Measurements from ENCODE around the gene MTHFD1. TPM values are rescaled to one million over a fixed set of nuclear protein-coding genes. Genes with fewer than 3 reads are reported as not detected.
A peak's percentile ranks its signal among the peaks of the same experiment; 100 is the strongest.

Gene MTHFD1
- total and polyA plus RNA-seq, 8 donors, result 16.4 to 53.9 (median 35.5) TPM

DNA sequence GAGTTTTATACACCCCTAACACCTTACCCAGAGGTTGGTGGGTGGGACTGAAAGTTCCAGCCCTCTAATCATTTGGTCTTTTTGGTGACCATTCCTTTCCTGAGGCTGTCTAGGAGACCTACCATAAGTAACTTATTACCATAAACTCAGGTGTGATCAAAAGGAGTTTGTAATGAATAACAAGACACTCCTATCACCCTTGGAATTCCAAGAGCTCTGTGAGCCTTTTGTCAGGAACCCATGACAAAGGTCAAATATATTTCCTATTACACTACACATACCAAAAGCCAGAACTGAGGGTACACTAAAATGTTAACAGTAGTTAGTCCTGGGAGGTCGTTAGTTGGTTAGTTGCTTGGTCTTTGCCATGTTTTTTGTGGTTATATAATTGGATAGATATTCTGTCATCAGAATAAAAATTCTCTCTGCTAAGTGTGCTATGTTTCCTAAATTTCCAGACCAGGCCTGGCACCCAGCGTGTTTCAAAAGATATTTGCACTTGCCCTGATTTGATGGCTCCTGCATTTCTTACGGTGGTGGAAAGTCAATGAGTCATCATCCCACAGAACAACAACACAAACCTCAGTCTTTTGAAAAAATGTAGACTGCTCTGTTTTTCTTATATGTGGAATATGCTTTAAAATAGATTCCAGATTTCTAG lies 50.2 kb downstream of the MTHFD1 start:
- H3K4me3 ChIP-seq, result no peak overlapping the region
- WGBS, 2 donors, result 54 to 58% methylated on average over 3 of the region's 3 CpGs
- H3K9me3 ChIP-seq, result no peaks in the 10 kb centered on the region
- H3K36me3 ChIP-seq, result peaks cover 0 to 49% (median 0%) of the 10 kb centered on the region in 3 donors
- no peaks in the 10 kb centered on the region for H3K27me3 ChIP-seq
- TF ChIP-seq, protein P1, sequence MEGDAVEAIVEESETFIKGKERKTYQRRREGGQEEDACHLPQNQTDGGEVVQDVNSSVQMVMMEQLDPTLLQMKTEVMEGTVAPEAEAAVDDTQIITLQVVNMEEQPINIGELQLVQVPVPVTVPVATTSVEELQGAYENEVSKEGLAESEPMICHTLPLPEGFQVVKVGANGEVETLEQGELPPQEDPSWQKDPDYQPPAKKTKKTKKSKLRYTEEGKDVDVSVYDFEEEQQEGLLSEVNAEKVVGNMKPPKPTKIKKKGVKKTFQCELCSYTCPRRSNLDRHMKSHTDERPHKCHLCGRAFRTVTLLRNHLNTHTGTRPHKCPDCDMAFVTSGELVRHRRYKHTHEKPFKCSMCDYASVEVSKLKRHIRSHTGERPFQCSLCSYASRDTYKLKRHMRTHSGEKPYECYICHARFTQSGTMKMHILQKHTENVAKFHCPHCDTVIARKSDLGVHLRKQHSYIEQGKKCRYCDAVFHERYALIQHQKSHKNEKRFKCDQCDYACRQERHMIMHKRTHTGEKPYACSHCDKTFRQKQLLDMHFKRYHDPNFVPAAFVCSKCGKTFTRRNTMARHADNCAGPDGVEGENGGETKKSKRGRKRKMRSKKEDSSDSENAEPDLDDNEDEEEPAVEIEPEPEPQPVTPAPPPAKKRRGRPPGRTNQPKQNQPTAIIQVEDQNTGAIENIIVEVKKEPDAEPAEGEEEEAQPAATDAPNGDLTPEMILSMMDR (IDR thresholded peaks at IDR 0.05), result no peak
- no peaks in the 10 kb centered on the region for H3K4me1 ChIP-seq
- ATAC-seq, result peak; percentile 69 to 77 (median 74)
- H3K27ac ChIP-seq, result peak overlapping the region; percentile 40 to 71 (median 56)
- intact Hi-C loops (cut with DNase I), result no loop called here
- no peak for DNase-seq
- no peak for FAIRE-seq

DNA sequence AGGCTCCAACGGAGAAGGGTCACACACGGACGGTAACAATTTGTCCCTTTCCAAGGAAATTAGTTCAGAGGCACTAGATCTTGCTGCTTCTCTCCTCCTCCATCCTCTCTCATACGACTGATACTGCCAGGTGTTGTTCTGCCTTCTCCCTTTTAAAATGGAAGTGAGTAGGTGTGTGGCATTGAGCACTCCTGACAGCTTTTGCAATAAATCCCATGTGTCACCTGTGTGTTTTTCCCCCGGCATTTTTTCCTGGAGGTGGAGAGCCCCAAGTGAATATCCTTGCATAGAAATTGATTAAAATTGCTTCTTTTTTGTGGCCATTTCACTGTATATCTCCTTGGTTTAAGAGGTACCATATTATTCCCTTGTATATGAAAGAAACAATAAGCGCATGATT lies 51.0 kb downstream of the MTHFD1 start:
- FAIRE-seq (no peak), ATAC-seq (no peak), DNase-seq (no peak)
- TF ChIP-seq, protein P1 (IDR thresholded peaks at IDR 0.05), result no peak
- Histone ChIP-seq H3K27me3 (no peaks in the 10 kb centered on the region), H3K4me3 (no peak overlapping the region), H3K36me3 (peaks cover 0 to 48% (median 0%) of the 10 kb centered on the region in 3 donors), H3K9me3 (no peaks in the 10 kb centered on the region), H3K4me1 (no peaks in the 10 kb centered on the region), H3K27ac (peak overlapping the region; percentile 2 to 71 (median 50))
- 91 to 93% methylated on average over 6 of the region's 6 CpGs for WGBS, 2 donors
- intact Hi-C loops (cut with DNase I), result no loop called here

DNA sequence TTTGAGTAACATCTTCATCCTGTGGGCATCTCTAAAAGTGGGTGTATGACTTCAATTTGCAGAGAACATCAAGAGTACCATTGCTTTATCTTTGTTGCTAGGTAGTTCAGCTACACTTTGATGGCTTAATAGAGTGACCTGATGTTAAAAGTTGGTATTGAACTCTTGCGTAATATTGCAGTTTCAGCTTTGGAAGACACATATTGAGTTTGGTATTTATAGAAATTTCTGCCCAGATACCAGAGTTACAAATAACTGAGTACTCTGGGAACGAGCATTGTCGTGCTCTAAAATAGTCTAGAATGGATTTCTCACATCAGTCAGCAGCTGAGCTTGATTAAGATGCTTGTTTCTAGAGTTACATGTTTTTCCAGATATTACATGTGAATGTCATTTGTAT lies 52.3 kb downstream of the MTHFD1 start:
- intact Hi-C loops (cut with DNase I), result no loop called here
- peaks cover 0 to 41% (median 0%) of the 10 kb centered on the region in 3 donors for H3K36me3 ChIP-seq
- no peaks in the 10 kb centered on the region for H3K4me1 ChIP-seq
- TF ChIP-seq, protein P1 (IDR thresholded peaks at IDR 0.05), result no peak
- no peak overlapping the region for H3K27ac ChIP-seq
- FAIRE-seq (no peak), DNase-seq (no peak), ATAC-seq (no peak)
- no peaks in the 10 kb centered on the region for H3K27me3 ChIP-seq
- H3K9me3 ChIP-seq, result no peaks in the 10 kb centered on the region
- H3K4me3 ChIP-seq, result no peak overlapping the region
- WGBS, 2 donors, result 96 to 100% methylated on average over 3 of the region's 3 CpGs

DNA sequence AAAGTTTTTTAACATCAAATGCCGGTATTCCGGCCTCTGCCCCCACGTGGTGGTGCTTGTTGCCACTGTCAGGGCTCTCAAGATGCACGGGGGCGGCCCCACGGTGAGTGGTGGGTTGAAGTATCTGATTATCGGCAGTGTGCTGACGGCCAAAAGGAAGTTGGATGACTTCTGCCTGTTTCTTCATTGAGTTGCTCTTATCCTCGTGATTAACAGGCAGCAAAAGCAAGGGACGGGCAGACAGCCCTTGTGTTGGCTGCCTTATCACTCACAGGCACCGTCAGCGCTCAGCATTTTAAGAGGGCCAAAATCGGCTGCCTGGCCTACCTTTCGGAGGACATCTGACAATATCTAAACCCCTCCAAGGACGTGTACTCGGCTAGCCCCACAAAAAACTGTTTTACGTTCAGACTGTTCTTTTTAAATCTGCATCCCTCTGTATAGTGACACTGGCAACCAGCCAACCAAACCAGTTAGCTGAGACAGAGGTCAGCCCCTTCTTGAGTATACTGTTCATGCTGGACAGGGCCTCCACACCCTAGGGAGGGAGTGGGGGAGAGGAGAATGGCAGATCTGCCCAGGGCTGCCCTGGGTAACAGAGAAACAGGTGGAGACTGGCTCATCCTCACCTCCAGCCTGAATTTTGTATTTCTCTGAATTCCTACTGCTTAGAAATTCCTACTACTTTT lies 54.3 kb downstream of the MTHFD1 start:
- no peaks in the 10 kb centered on the region for H3K4me1 ChIP-seq
- H3K36me3 ChIP-seq, result peaks cover 0 to 28% (median 0%) of the 10 kb centered on the region in 3 donors
- H3K4me3 ChIP-seq, result no peak overlapping the region
- WGBS, 2 donors, result 84 to 90% methylated on average over 17 of the region's 17 CpGs
- intact Hi-C loops (cut with DNase I), result no loop called here
- no peak overlapping the region for H3K27ac ChIP-seq
- TF ChIP-seq, protein P1 (IDR thresholded peaks at IDR 0.05), result no peak
- FAIRE-seq (no peak), DNase-seq (no peak), ATAC-seq (no peak)
- no peaks in the 10 kb centered on the region for H3K27me3 ChIP-seq
- H3K9me3 ChIP-seq, result no peaks in the 10 kb centered on the region

DNA sequence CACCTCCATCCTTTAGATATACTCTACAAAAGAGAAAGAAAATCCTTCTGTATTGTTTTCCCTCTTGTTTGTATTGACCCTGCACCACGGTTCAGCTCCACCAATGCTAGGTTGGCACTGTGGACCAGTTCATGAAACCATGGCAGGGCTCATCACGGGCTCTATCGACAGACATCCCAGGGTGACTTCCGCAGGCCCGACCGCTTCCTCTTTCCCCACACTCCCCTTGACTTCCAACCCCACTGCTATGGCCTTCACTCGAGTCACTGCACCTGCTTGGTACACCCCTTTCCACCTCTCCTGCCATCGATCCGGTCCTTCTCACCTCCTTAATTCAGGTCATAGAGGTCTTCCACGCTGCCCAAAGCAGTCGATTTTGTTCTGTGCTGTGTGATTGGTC lies 56.0 kb downstream of the MTHFD1 start:
- DNase-seq, result no peak
- TF ChIP-seq, protein P1 (IDR thresholded peaks at IDR 0.05), result no peak
- intact Hi-C loops (cut with DNase I), result no loop called here
- WGBS, 2 donors, result 91 to 95% methylated on average over 11 of the region's 11 CpGs
- H3K36me3 ChIP-seq, result peaks cover 0 to 28% (median 0%) of the 10 kb centered on the region in 3 donors
- H3K4me1 ChIP-seq, result no peaks in the 10 kb centered on the region
- no peak overlapping the region for H3K4me3 ChIP-seq
- no peaks in the 10 kb centered on the region for H3K27me3 ChIP-seq
- no peak overlapping the region for H3K27ac ChIP-seq
- no peak for ATAC-seq
- no peak for FAIRE-seq
- H3K9me3 ChIP-seq, result no peaks in the 10 kb centered on the region
